ENCODE data around the gene ADAMTS8. TPM values are rescaled to one million over a fixed set of nuclear protein-coding genes. Genes with fewer than 3 reads are reported as not detected.

Gene ADAMTS8
- total and polyA plus RNA-seq, 10 of the 15 experiments (the other 5 are each of a cell fraction or from before 2014, with no cell fraction given) = not detected

- TF ChIP-seq NFYB (IDR thresholded peaks at IDR 0.05; ENCODE audit: insufficient read depth, low read depth, low read length) = no peak
- no peak for TF ChIP-seq BHLHE40 (IDR thresholded peaks at IDR 0.05; ENCODE audit: borderline replicate concordance in 1 of 2, low read depth in 2 of 2, low read length in 1 of 2)
Observed at GRCh38 chr11:130411223-130411622, 17.2 kb downstream of the ADAMTS8 start (continued).

- Histone ChIP-seq H3K9ac (ENCODE audit: control insufficient read depth, insufficient read depth, low read length) (no peak overlapping the region), H3K27ac (ENCODE audit: control insufficient read depth, insufficient read depth) (no peak overlapping the region), H3K4me3 (no peak overlapping the region), H3K79me2 (ENCODE audit: control insufficient read depth, insufficient read depth, low read length) (no peaks in the 10 kb centered on the region), H3K9me3 (replicated peaks; ENCODE audit: control insufficient read depth, insufficient read depth, low read length) (no peaks in the 10 kb centered on the region), H3K4me1 (ENCODE audit: control insufficient read depth, insufficient read depth, low read length) (no peaks in the 10 kb centered on the region), H2AFZ (ENCODE audit: control insufficient read depth, low read depth, low read length) (no peak overlapping the region), H3K27me3 (replicated peaks in 1 of 2; ENCODE audit: control insufficient read depth in 2 of 2, insufficient read depth in 2 of 2, low read length in 1 of 2) (peaks cover 0 to 4% of the 10 kb centered on the region in 2 experiments; a peak in 2 of 4 replicates), H4K20me1 (ENCODE audit: control insufficient read depth, insufficient read depth) (no peaks in the 10 kb centered on the region), H3K36me3 (ENCODE audit: control insufficient read depth in 2 of 2, insufficient read depth in 2 of 2, low read length in 1 of 2) (no peaks in the 10 kb centered on the region), H3K4me2 (ENCODE audit: control insufficient read depth, insufficient read depth) (no peak overlapping the region)
- intact Hi-C loops (cut with micrococcal nuclease; ENCODE audit: unreplicated experiment) = no loop called here
- FAIRE-seq (no peak), DNase-seq (ENCODE audit: low read depth, low spot score) (no peak), ATAC-seq (no peak)
- CTCF ChIA-PET = no interaction called here
- SMC1A ChIA-PET (ENCODE audit: uncharacterized antibody, unreplicated experiment) = interaction anchor here (1.0 kb wide), 1 partner anchor 197 kb away, joined by 3 read pairs; no protein-coding TSS in a partner anchor
- 27% methylated on average over 7 of the region's 7 CpGs for WGBS (ENCODE audit: insufficient coverage, insufficient replicate concordance, low lambda C conversion rate, missing lambda C conversion rate)
- POLR2A ChIA-PET = no interaction called here
- in situ Hi-C loops (cut with MboI) = no loop called here
- RAD21 ChIA-PET (ENCODE audit: unreplicated experiment) = no interaction called here
- no peak for TF ChIP-seq HCFC1 (IDR thresholded peaks at IDR 0.05; ENCODE audit: low read length)
- no peak for TF ChIP-seq ATF3 (IDR thresholded peaks at IDR 0.05; ENCODE audit: borderline replicate concordance, extremely low read depth, low read depth, low read length)
- TF ChIP-seq RAD51 (IDR thresholded peaks at IDR 0.05) = no peak
- no peak for TF ChIP-seq ZBTB40 (IDR thresholded peaks at IDR 0.05; ENCODE audit: borderline replicate concordance)
- no peak for TF ChIP-seq USF1 (IDR thresholded peaks at IDR 0.05; ENCODE audit: borderline replicate concordance, extremely low read length, insufficient read depth, low read depth, low read length)
- TF ChIP-seq BCLAF1 (IDR thresholded peaks at IDR 0.05) = no peak
- BruUV-seq (replicated peaks) = no TSS peak
Observed at GRCh38 chr11:130409594-130410388, 18.6 kb downstream of the ADAMTS8 start.
